DMS153 treated with DMSO at 0.1 percent for 48 hours (cell line): ENCODE results near the gene TSPAN11.
A peak's percentile ranks its signal among the peaks of the same experiment; 100 is the strongest.
"Not testable (repeated sequence)": the region's sequence is repeated elsewhere in the genome, so short reads cannot be mapped to it uniquely, and the experiment has no call there.

ENCODE experiments used
- DNase-seq: peaks from one replicate; lab custom pipeline; 2025; ENCODE audit not compliant: unreplicated experiment; lab: John Stamatoyannopoulos, UW

Gene TSPAN11, protein sequence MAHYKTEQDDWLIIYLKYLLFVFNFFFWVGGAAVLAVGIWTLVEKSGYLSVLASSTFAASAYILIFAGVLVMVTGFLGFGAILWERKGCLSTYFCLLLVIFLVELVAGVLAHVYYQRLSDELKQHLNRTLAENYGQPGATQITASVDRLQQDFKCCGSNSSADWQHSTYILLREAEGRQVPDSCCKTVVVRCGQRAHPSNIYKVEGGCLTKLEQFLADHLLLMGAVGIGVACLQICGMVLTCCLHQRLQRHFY

DNA sequence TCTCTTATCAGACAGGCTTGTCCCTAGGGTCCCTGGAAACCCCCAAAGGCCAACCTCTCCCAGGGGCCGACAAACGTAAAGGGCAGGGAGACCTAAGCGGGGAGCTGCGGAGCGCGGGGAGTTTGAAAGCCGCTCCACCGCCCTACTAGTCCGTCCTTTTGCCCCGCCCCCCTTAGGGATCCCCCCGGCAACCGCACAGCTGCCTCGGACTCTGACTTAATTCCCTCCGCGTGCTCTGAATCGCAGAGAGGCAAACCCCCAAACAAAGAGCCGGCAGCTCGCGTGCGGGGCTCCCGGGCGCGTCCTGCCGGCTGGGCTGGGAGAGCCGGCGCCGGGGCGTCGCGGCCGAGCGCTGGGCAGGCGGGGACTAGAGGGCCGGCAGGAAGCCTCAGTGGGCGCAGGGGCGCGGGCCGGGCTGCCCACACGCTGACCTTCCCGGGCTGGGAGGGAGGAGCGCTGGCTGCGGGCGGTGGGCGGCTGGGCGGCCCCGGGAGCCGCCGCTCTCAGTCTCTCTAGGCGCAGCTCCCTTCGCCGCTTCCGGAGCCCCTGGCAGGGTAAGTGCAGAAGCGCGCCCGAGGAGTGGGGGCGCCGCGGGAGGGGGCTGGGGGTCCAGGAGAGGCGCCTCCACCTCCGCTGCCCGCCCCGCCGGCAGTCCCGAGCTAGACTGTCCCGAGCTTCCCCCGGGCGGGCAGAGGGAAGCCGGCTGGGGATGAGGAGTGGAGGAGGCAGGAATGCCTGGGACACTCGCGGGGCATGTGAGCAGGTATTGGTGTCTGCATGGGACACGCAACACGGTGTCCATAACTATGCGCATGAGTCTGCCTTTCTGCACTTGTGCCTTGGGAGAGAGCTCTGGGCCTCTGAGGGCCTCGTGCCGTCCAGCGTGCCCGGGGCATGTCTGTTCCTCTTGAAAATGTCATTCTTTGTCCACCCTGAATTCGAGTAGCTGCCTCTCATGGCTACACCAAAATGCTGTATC is at the start of gene TSPAN11:
Gene TSPAN11, plus strand, starts transcription at position 506 of the 979 bp plus-strand sequence. CDS start 27,244 bp downstream, outside the sequence.
- DNase-seq, result peak; percentile 25

DNA sequence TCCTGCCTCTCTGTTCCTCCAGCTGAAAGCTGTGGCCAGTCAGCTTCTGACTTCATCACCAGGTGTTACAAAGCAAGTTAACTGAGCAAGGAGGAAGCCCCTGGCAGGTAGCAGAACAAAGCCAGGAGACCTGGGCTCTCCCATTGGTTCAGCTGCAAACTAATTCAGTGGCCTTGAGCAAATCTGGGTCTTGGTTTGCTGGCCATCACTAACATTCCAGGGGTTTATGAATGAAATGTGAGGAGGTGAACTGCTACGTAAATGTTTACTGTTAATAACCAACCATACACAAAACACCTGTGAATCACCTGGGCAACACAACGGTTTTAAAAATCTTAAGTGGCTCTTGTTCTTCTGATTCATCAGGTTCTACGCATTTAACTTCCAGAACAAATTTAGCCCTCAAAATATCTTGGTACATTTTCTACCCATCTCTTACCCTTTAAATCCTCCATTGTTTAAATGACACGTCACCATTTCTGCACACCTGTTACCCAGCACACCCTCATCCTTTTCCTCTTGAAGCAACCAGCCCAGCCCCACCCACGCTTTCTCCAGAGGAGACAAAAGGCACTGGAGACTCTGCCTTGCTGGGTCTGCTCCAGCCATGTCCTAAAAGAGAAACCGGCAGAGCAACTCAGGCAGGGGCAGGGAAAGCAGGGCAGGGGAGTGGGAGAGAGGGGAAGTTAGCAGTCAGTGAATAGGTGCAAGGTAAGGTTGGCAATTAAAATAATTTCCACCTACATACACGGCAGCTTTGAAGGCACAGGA is 49.3 kb upstream of the TSPAN11 start:
- peak; percentile 71 for DNase-seq

DNA sequence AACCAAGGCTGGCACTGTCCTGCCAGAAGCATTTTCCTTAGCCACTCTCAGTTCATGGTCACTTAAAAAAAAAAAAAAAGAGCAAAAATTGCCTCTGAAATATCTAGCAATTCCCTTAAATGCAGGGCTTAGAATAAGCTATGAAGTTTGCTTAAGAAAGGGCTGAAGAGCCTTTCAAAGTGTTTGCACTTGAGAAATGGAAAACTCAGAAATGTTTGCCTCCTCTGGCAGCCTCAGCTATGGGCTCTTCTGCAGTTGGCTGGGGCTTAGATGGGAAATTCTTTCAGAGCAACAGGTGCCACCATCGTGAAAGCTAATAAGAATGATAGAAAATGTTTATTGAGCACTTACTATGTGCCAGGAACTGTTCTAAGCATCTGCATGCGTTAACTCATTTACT is 48.5 kb upstream of the TSPAN11 start:
- DNase-seq, result no peak

DNA sequence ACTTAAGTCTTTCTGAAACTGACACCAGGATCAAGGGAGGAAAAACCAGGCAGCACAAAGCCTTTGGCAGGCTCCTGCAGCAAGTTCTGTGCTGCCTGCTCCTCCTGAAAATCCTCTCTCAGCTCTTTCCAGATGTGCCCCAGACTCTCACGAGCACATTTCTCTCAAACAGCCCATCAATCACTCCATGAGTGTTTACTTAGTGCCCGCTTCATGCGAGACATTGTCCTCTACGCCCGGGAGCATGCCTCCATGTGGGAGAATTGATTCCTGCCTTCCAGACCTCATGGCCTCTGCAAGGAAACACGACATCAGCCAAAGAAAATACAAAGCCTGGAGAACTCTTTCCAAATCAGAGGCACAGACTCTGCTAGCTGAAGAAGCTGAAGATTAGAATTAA is 46.5 kb upstream of the TSPAN11 start:
- peak; percentile 75 for DNase-seq

DNA sequence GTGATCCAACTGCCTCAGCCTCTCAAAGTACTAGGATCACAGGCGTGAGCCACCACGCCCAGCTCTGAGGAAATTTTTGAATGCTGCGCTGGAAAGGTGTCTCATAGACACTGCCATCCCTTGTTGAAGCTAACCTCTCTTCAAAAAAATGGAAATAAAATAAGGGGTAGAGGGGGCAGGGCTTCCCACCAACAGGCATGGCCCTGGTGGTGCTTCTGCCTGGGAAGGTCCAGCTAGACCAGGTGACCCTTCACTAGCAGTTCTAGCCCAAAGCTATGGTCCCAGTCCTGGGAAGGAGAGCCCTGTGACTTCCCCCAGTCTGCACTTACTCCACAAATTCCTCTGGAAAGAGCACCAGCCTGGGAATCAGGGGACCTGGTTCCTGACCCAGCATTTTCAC is 45.7 kb upstream of the TSPAN11 start:
- no peak for DNase-seq

DNA sequence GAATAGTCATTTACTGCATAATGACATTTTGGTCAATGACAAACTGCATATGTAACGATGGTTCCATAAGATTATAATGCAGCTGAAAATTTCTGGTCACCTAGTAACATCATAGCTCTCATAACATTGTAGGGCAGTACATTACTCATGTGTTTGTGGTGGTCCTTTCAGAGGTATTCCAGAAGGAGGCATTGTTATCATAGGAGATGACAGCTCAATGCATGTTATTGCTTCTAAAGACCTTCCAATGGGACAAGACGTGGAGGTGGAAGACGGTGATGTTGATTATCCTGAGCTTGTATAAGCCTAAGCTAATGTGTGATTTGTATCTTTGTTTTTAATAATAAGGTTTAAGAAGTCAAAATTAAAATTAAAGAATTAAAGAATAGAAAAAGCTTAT is 43.8 kb upstream of the TSPAN11 start:
- no peak for DNase-seq

DNA sequence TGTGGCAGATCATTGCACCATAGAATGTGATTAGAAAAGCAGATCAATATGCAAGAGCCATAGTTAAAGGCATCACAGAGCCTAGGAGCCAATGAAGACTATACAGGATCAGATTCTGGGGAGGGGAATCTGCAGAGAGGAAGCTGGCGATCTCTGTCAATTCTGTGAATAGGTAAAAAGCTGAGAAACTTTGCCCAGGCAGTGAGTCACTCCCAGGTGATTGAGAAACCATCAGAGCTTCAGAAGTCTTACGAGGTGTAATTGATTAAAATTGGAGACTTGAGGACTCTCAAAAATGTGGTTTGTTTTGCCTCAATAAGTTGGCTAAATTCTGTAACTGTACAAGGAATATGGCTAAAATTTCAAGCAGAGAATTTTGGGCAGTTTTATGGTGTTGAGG is 41.7 kb upstream of the TSPAN11 start:
- DNase-seq, result no peak

DNA sequence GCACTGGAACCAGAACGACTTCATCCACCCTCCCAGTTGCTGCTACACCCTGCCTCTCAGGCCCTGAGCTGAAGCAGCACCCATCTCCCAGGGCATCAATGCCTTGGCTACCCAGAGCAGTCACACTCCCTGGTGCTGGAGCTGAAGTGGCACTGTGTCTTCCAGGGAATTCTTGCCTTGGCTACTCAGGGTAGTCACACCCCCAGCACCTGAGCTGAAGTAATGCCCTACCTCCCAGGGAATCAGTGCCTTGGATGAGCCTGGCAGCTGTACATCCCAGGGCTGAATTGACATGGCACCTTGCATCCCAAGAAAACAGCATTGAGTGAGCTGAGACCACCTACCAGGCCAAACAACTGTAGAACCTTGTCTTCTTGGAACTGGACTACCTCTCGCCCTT is 41.2 kb upstream of the TSPAN11 start:
- no peak for DNase-seq

DNA sequence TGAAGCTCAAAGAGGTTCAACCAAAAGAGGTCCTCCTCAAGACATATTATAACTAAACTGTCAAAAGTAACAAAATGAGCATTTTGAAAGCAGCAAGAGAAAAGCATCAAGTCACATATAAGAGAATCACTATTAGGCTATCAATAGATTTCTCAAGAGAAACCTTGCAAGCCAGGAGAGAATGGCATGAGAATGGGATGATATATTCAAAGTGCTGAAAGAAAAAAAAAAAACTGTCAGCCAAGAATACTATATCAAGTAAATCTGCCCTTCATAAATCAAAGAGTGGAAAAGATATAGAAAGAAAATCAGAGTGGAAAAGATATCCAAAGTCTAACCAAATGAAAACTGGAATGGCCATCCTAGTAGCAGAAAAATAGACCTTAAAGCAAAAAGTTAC is 39.3 kb upstream of the TSPAN11 start:
- DNase-seq, result no peak

DNA sequence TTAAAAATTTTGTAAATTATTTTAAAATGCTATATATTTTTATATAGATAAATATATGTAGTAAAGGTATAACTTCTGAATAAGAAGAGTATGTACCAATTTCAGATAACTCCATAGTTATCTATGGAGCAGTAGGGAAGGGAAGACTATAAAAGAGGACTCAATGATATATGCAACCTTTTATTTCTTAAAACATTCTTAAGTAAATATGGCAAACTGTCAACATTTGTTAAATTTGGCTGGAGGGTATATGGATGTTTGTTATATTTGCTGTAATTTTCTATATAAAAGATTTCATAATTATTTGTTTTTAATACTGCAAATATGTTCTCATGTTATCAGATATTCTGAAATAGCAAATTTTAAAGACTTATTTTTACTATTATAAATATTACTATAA is 38.3 kb upstream of the TSPAN11 start:
- no peak for DNase-seq

DNA sequence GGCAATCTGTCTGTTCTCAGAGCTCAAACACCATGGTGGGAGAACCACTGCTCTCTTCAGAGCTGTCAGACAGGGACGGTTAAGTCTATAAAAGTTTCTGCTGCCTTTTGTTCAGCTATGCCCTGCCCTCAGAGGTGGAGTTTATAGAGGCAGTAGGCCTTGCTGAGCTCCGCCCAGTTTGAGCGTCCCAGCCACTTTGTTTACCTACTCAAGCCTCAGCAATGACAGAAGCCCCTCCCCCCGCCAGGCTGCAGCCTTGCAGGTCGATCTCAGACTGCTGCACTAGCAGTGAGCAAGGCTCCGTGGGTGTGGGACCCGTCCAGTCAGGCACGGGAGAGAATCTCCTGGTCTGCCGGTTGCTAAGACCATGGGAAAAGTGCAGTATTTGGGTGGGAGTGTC is 32.0 kb upstream of the TSPAN11 start:
- DNase-seq, result not testable (repeated sequence)

DNA sequence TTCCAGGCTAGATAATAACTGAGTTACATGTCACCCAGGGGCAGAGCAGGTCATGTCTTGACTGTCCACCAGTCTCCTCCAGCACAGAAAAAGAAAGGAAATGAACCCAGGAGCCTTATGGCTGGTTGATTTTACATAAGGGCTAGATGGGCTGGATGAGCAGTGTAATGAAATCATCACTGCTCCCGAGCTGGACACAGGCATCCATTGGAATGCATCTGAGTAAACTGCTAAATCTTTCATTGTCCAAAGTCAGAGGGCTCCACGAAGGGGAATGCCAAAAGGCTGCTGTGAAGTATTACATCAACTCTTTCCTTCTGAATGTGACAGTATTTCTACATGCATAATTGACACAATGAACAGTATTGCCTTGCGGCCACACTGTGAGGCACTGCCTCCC is 30.1 kb upstream of the TSPAN11 start:
- DNase-seq, result no peak

DNA sequence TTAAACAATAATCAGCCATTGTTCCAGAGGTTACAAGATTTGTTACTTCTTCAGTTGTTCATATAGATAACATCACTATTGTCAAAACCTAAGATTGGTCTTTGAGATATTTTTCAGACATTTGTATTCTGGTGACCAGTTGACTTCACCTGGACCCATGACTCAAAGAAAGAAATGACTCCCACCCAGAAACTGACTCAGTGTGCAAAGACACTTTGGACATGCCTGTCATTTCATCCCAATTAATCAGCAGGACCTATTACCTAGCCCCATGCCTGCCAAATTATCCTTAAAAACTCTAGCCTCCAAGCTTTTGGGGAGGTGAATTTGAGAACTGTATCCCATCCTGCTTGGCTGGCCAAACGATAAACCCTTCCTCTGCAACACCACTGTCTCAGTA is 27.7 kb upstream of the TSPAN11 start:
- no peak for DNase-seq

DNA sequence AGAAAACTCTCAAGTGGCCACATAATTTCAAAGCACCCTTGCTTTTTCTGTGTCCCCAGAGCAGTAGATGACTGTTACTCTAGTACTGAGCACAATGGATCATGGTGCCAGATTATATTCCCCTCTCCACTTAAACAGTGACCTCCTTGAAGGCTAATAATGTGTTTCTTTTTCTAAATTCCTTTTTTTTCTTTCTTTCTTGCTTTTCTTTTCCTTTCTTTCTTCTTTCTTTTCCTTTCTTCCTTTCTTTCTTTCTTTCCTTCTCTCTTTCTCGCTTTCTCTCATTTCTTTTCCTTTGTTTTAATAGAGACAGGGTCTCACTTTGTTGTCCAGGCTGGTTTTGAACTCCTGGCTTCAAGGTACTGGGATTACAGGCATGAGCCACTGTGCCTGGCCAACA is 26.2 kb upstream of the TSPAN11 start:
- DNase-seq, result no peak

DNA sequence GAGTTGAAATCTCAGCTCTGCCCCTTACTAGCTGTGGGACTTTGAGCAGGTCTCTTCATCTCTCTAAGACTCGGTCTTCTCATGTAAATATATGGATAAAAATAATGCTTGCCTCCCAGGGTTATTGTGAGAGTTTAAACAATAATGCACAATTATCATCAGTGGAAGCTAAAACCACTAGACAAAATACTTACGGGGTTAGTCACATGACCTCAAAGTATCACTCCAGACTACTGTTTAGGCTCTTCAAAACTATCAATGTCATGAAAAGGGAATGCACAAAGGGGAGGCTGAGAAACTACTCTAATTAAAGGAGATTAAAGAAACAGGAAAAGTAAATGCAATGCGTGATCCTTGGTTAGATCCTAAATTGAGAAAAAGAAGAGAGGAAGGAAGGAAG is 24.5 kb upstream of the TSPAN11 start:
- no peak for DNase-seq

DNA sequence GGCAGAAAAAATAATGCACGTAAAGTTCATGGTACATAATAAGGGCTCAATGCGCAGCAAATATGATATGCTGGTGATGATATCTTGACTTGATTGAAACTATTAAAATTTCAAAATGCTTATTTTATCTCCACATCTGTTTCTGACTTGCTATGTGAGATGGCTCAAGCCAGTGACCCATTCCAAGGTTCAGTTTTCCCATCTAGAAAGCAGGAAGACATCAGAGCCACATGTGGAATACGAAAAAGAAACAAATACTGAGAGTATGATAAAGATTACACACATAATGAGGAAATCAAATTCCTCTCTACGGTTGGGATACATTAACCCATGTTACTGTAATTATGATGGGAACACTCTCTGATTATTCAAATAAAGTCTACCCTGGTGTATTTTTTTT is 24.0 kb upstream of the TSPAN11 start:
- no peak for DNase-seq

DNA sequence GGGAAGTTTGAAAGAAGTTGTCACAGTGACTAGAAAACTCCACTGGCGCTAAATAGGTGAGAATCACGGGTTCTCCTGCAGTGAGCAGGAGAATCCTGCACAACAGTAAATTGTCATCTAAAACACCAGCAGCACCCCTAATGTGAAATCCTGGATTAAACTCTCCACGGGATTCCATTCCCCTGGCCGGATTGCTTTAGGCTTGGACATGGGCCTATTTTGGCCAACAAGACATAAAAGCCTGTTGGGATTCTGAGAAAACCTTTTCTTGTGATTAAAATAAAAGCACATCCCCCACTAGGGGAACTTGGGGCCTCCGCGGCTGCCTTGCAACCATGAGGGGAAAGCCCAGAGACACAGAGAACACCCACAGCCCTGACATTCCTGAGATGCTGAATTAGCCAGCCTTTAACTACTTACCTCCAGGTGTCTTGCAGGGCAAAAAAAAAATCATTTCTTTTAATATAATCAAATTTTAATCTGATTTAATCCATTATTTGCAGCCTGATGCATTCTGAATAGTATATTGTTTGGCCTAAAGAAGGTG is 21.0 kb upstream of the TSPAN11 start:
- no peak for DNase-seq

DNA sequence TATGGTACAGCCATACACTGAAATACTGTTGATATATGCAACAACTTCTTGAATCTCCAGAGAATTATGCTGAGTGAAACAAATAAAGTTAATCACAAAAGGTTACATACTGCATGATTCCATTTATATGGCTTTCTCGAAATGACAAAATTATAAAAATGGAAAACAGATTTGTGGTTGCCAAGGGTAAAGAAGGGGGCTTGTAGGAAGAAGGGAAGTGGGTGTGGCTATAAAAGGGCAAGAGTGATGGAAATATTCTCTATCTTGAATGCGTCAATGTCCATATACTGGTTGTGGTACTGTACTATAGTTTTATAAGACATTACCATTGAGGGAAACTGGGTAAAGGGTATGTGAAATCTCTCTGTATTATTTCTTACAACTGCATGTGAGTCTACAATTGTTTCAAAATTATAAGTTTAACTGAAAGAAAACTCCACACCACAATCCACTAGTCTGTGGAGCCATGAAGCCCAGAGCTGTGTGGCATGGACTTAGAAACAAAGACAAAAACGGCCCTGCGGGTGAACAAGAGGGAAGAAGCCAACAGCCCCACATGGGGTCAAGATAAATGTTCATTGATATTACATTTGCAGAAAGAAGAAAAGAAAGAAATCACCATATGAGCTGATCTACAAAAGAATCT is 18.3 kb upstream of the TSPAN11 start:
- DNase-seq, result no peak

DNA sequence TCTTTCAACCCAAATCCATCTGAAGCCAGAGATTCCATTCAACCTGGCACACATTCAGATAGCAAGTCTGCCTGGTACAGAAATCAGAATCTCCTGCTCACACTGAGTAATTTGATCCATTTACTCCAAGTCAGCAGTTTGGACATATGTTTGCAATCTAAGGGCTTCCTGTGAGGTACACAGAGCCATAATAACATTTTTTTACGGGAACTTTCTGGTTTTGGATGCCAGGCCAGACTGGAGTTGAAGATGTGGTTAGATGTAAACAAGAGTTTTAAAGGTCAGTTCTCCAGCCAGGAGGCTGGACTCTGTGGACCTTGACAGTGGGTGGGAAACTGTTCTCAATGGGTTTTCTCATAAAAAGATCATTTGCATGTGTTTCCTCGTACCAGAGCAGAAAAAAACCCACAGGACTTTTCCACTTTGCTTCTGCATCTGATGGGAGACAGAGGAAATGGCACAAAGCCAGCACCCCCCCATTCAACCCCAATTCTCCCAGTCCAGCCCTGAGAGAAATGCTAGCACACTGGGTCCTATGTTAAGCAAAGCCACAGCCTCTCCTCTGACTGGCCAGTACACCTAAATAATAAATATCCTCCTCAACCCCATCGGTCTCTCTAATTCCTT is 17.7 kb upstream of the TSPAN11 start:
- no peak for DNase-seq

DNA sequence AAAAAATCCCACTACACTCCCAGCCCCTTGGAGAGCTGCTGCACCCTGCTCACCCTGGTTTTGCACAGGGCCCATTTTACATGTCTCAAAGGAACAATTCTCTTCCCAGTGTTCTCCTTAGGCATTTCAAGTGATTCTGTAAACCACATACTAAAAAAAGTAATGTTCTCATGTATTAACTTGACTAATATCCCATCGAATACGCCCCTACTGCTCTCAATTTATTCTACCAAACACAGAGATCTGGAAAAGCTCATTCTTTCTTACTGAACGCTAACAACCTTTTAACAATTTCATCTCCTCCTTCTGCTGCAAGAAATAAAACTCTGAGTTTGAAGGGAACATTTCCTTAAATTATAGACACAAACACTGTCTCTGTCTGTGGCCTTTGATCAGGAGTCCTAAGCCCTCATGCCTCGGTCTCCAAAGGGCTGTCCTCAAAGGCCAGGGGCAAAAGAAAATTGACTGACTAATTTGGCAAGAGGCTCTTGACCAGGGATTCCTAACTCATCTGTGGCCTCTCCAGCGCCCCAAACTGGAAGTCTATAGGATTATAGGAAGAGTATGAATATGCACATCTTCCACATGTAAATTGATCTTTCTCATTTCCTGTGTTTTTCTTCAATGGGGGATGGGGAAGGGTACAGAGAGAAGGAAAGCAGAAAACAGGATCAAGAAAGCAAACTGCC is 17.1 kb upstream of the TSPAN11 start:
- no peak for DNase-seq
